GM23248 (cell line): ENCODE measurements around the gene HMCN1.

Experiments
- EZH2 ChIP-seq: fragments of 200-600 bp; sonication (generic); IDR thresholded peaks from 2 replicates; pipeline ENCODE4 v1.6.1; 2018; ENCODE audit warnings: antibody characterized with exemption, mild to moderate bottlenecking; ENCODE audit not compliant: insufficient read depth, poor library complexity, severe bottlenecking
- EZH2phosphoT487 ChIP-seq: fragments of 200-600 bp; sonication (generic); IDR thresholded peaks from 2 replicates; pipeline ENCODE4 v1.6.1; 2018; ENCODE audit warnings: antibody characterized with exemption, moderate library complexity, mild to moderate bottlenecking, low read depth; ENCODE audit not compliant: insufficient read depth

- TF ChIP-seq EZH2phosphoT487: no peak
- no peak for TF ChIP-seq EZH2
These were observed 109.8 kb downstream of the HMCN1 start for GRCh38 chr1:185843986-185844385.
